Left cardiac atrium (tissue), 4 donors: ENCODE measurements around the gene NFILZ. TPM values are rescaled to one million over a fixed set of nuclear protein-coding genes. Genes with fewer than 3 reads are reported as not detected.
"Not testable (repeated sequence)": the region's sequence is repeated elsewhere in the genome, so short reads cannot be mapped to it uniquely, and the experiment has no call there.

Source experiments
- ATAC-seq, 2 donors: fragments of 200-7000 bp; cut with Tn5 transposase; one replicate each; pipeline ENCODE4 v1.9.1; 2020; ENCODE audit warnings: mild to moderate bottlenecking in 2 of 2, moderate library complexity in 2 of 2
- DNase-seq: peaks from one replicate; pipeline ENCODE4 v3.0.0-alpha.2; 2020
- intact Hi-C, 2 donors: fragments of 100-400 bp; cut with DNase I; formaldehyde crosslinking; loops; one replicate each; pipeline versions ENCODE4 v1.14.1 to v1.15.1; 2022 to 2023
- total RNA-seq, 2 donors: library from RNA; stranded (reverse); fragmentation: NEBNext Ultra II Directional; extraction: Animal tissue kit (Norgen Biotek cat#: 25700); gene quantifications; one replicate each; pipeline ENCODE4 v1.2.1, GENCODE V29; 2021
- donor health status: DM: no; HTN: yes; CAD: no.
- donor health status: DM: no; HTN: yes; CAD: no; lungs with severe emphysema.
- donor health status: DM: yes; HTN: yes; CAD: no.
- donor health status: Dilated cardiomyopathy.

Gene NFILZ
- total RNA-seq, 2 donors from 2014 or later: not detected

DNA sequence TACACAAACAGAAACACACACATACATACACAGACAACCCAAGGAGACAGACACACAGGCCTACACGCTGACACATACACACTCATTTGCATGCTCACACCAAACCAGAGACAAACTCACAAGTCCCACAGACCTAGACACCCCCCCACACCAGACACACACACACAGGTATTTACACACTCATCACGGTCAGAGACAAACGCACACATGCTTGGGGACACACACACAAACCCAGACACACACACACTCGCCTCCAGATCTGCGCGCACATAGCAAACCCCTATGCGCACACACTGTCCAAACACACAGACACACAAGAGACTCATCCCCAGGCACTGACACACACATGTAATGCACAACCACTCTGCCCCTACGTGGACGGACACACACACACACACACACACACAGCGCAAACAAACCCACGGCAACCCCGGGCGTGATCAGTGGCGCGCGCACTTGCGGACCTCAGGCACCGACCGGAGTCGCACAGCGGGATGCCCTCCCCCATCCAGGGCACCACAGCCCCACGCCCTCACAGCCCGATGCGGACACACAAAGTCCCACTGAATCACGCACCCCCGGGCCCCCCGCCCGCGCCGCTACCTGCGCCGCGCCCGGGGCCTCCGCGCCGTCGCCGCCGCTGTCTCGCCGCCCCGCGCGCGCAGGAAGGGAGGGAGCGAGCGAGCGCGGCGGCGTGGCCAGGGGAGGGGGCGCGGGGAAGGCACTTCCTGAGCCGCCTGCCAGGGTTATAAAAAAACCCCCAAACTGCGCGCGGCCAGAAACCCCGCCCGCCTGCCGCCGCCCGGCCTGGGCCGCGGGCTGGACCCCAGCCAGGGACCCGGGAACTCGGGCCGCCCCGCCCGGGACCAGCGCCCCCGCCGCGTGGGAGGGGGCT is 20.1 kb upstream of the NFILZ start, which contains the start of gene ADAMTS10:
ADAMTS10 (minus strand) TSS at position 675 of the 895 bp plus-strand sequence. CDS start 5,005 bp downstream, outside the sequence.
- intact Hi-C loops: no loop called here
- peak; percentile 60 for DNase-seq
- peak; percentile 3 to 36 for ATAC-seq

DNA sequence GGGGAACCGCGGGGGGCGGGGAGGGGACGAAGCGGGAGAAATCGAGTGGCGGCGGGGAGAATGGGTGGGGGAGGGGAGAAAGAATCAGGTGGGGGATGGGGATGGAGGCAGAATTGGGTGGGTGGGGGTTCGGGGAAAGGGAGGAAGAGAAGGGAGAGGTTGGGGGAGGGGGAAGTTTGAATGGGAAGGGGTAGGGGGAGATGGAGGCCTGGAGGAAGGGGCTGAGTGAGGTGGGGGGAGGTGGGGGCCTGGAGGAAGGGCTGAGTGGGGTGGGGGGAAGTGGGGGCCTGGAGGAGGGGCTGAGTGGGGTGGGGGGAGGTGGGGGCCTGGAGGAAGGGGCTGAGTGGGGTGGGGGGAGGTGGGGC is 19.5 kb upstream of the NFILZ start:
- intact Hi-C loops: no loop called here
- ATAC-seq (no peak), DNase-seq (no peak)

DNA sequence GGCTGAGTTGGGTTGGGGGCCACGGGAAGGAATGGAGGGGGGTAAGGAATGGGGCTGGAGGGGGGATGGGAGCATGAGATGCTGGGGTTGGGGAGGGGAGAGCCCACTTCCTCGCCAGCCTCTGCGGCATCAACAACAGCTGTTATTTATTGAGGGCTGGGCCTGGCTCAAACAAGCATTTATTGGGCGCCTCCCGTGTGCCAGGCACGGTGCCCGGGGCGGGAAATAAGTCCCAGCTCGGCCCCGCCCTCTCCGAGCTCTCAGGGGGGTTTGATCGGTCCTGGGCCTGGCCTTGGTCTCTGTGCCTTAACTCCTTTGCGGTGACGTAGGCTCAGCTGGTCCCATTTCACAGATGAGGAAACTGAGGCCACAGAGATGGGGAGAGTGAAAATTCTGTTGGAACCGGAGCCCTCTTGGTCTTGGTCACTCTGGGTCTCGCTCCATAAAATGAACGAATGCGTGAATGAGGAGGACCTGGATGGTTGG is 19.0 kb upstream of the NFILZ start:
- peak; percentile 41 for DNase-seq
- intact Hi-C loops: no loop called here
- peak in 1 of 2 donors; percentile 1 for ATAC-seq

DNA sequence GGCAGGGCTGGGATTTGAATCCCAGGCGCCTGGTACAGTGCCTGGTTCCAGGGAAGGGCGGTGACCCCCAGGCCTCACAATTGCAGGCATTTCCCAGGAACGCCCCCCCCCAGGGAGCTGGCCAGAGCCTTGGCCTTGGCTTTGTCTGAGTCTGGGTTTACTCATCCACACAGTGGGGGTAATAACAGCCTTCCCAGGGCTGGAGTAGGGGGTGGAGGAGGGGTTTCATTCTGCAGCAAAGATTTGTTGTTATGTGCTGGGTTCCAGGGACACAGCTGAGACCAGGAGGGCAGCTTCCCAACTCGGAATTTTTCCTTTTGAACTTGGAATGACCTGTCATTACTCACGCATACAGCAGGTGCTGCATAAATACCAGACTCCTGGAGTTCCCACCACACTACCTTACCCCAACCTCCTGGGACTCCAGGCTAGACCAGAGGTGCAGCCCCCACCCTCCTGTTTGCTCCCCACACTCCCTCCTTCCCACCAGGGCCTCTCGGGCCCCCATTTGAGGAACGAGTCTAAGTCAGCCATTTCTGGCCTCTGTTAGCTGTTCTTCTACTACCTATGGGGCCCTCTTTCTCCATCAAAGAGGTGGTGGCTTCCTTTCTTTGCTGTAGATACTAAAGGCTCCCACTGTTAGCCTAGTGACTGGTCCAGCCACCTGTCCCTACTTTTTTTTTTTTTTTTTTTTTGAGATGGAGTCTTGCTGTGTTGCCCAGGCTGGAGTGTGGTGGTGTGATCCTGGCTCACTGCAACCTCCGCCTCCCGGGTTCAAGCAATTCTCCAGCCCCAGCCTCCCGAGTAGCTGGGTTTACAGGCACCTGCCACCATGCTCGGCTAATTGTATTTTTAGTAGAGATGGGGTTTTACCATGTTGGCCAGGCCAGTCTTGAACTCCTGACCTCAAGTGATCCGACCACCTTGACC is 18.3 kb upstream of the NFILZ start:
- peak; percentile 45 to 69 for ATAC-seq
- DNase-seq: peak; percentile 83
- intact Hi-C loops: no loop called here

DNA sequence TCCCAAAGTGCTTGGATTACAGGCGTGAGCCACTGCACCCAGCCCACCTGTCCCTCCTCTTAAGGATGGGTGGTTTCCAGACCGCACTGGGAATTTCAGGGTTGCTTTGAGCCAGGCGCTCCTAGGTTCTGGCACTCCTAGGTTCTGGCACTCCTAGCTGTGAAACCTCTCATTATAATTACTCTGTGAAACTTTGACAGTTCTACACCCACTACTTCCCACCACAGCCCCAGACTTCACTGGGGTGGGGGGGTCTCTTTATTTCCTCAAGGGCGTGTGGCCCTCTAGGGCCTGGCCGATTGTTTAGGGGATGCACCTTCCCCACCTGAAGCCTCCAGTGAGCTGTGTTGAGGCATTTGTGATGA is 17.6 kb upstream of the NFILZ start:
- intact Hi-C loops: no loop called here
- ATAC-seq: no peak
- DNase-seq: no peak

DNA sequence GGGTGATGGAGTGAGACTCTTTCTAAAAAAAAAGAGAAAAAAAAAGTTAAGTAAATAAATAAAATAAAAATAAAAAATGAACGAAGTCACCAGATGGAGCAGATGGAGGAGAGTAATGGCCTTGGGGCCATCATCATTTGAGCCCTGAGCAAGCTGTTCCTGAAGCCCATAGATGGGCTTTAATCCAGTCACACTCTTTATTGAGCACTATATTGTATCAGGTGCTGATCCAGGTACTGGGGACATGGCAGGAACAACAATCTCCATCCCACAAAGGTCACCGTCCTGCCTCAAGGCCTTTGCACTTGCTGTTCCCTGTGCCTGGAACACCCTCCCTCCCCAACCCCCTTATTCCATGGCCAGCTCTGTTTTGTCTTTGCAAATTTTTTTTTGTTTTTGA is 16.0 kb upstream of the NFILZ start:
- ATAC-seq (no peak), DNase-seq (no peak)
- intact Hi-C loops: no loop called here

DNA sequence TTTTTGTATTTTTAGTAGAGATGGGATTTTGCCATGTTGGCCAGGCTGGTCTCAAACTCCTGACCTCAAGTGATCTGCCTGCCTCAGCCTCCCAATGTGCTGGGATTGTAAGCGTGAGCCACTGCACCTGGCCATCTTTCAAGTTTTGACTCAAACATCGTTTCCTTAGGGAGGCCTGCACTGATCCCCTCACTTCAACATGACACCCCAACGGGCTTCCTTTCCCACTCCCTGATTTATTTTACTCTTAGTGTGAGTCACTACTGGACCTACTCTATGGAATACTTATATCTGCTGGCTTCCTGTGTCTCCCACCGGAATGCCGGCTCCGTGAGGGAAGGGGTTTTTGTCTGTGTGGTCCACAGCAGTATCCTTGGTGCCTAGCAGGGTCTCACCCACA is 15.4 kb upstream of the NFILZ start:
- DNase-seq (no peak), ATAC-seq (no peak)
- intact Hi-C loops: no loop called here

DNA sequence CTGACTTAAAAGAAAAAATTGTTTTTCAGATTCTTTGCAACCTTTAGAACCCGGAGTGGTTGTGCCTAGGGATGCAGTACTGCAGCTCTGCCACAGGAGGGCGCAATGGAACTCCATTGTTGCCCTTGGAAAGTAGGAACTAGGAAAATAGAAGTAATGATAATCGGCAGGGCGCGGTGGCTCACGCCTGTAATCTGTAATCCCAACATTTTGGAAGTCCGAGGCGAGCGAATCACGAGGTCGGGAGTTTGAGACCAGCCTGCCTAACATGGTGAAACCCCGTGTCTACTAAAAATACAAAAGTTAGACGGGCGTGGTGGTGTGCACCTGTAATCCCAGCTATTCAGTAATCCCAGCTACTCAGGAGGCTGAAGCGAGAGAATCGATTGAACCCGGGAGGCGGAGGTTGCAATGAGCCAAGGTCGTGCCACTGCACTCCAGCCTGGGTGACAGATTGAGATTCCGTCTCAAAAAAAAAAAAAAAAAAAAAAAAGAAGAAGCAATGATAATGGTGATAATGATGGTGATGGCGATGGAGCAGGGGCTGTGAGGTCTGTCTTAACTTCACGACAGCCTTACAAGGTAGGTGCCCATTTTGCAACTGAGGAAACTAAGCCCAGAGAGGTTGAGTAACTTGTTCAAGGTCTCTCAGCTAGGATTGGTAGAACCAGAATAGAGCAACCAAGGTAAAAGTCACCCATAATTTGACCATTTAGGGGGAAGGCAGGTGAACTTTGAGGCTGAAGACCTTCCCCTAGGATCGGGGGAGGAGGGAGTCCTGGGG is 14.4 kb upstream of the NFILZ start:
- DNase-seq: peak; percentile 69
- ATAC-seq: no peak
- intact Hi-C loops: no loop called here

DNA sequence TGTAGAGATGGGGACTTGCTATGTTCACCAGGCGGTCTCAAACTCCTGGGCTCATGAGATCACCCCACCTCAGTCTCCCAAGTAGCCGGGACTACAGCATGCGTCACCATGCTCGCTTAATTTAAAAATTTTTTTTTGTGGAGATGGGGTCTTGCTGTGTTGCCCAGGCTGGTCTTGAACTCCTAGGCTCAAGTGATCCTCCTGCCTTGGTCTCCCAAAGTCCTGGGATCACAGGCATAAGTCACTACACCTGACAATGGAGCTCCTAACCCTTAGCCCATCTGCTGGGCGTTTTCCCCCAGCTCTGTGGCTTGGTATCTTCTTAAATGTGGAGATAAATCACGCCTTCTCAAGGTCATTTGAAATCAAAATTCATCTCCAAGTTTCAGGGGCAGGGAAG is 13.6 kb upstream of the NFILZ start:
- no peak for DNase-seq
- no peak for ATAC-seq
- intact Hi-C loops: no loop called here

DNA sequence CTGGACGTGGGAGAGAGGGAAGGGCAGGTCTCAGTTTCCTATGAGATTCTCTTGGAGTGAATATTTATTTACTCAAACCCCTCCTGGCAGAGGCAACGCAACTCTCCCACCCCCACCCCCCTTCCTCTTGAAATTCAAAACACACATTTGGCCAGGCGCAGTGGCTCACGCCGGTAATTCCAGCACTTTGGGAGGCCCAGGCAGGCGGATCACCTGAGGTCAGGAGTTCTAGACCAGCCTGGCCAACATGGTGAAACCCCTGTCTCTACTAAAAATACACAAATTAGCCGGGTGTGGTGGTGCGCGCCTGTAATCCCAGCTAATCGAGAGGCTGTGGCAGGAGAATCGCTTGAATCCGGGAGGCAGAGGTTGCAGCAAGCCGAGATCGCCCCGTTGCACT is 13.1 kb upstream of the NFILZ start:
- intact Hi-C loops, DNase-seq, ATAC-seq: not testable (repeated sequence)

DNA sequence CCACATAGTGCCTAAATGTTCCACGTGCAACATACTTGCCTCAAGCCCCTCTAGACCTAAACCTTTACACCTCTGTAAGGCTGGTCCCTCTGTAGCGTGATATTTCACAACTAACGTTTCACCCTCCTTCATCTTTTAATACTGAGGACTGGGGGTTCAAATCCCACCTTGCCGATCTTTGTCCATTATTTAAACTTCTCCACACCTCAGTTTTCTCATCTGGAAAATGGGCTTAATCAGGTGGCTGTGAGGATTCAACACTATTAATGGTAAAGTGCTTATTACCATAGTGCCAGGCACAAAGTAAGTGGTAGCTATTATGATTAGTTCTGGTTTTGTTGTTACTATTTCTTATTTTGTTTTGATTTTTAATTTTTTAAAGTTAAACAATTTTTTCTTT is 12.4 kb upstream of the NFILZ start:
- ATAC-seq (no peak), DNase-seq (no peak)
- intact Hi-C loops: no loop called here

DNA sequence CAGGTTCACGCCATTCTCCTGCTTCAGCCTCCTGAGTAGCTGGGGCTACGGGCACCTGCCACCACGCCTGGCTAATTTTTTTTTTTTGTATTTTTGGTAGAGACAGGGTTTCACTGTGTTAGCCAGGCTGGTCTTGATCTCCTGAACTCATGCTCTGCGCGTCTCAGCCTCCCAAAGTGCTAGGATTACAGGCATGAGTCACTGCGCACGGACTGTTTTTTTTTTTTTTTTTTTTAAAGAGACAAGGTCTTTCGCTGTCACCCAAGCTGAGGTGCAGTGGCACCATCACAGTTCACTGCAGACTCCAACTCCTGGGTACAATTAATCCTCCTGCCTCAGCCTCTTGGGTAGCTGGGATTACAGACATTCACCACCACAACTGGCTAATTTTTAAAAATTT is 11.7 kb upstream of the NFILZ start:
- ATAC-seq: no peak
- intact Hi-C loops: no loop called here
- DNase-seq: no peak

DNA sequence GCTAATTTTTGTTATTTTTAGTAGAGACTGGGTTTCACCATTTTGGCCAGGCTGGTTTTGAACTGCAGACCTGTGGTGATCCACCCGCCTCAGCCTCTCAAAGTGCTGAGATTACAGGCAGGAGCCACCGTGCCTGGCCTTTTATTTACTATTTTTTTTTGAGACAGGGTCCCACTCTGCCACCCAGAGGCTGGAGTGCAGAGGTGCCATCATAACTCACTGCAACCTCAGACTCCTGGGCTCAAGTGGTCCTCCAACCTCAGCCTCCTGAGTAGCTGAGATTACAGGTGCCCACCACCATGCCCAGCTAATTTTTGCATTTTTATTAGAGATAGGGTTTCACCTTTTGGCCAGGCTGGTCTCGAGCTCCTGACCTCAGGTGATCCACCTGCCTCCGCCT is 7.5 kb upstream of the NFILZ start:
- intact Hi-C loops, ATAC-seq, DNase-seq: not testable (repeated sequence)

DNA sequence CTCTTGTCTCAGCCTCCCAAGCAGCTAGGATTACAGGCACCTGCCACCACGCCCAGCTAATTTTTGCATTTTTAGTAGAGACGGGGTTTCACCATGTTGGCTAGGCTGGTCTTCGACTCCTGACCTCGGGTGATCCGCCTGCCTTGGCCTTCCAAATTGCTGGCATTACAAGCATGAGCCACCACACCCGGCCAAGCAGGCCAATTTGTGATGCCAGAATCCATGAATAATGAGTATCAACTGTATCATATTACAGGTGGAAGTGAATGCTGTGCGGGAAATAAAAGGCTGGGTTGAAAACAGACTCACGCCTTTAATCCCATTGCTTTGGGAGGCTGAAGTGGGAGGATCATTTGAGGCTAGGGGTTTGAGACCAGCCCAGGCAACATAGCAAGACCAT is 3.6 kb upstream of the NFILZ start:
- DNase-seq (no peak), ATAC-seq (no peak)
- intact Hi-C loops: no loop called here

DNA sequence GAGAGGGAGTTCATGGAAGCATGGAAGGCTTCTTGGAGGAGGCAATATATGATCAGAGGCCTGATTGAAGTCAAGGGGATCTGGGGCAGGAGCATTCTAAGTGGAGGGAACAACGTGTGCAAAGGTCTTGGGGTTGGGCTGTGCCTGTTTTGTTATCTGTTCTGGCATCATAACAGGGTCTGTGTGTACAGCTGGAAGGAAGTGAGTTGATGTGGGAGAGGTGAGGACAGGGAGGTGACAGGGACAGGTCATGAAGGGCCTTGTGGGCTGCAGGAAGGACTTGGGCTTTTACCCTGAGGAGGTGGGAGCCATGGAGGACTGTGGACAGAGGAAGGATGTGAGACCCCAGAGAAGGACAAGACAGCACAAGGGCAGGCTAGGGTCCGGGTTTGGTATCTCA is 1.2 kb upstream of the NFILZ start:
- intact Hi-C loops: no loop called here
- ATAC-seq (no peak), DNase-seq (no peak)

DNA sequence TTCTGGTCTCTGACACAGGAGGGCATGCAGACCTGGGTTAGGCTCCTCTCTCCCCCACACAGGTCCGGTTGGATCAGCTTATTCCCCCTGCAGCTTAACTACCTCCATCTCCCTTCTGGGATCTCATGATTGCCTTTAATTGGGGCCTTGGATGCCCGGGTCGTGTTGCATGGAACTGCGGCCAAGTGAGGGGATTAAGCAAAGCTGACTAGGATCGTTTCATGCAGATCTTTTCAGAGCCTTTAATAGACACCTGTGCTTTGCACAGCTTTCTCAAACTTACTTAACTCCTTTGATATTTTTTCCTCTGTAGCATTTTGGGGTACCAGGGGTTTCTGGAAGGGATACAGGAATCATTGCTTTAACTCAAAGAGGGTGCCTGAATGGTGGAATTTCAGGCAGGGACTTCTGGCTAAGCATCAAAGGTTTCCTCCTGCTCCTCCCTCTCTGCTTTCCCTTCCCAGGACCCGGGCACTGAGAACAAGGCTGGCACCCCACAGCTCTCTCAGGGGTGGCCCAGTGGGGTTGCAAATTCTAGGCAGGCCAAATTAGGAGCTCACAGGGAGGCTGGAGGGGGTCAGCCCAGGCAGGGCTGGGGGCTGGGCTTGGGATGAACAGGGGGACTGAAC is 477 bp downstream of the NFILZ start:
- intact Hi-C loops: no loop called here
- no peak for ATAC-seq
- no peak for DNase-seq

DNA sequence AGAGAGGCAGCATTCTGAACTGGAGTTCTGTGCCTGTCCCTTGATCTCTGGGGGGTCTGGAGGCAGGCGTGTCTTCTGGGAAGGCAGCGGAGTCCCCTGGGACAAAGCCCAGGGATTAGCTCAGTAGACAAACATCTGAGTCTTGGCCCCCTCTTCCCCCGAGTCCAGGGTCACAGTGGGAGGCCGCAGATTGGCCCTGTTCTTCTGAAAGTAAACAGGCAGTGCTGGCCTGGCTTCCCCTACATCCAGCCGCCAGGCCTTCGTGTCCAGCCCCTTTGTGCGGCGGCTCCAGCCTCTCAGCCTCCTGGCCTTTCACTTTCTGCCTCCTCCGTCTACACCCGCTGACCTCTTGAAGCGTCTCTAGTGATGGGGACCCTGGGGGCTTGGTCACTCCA is 989 bp downstream of the NFILZ start:
- intact Hi-C loops: no loop called here
- peak; percentile 50 for DNase-seq
- peak; percentile 75 to 78 for ATAC-seq

DNA sequence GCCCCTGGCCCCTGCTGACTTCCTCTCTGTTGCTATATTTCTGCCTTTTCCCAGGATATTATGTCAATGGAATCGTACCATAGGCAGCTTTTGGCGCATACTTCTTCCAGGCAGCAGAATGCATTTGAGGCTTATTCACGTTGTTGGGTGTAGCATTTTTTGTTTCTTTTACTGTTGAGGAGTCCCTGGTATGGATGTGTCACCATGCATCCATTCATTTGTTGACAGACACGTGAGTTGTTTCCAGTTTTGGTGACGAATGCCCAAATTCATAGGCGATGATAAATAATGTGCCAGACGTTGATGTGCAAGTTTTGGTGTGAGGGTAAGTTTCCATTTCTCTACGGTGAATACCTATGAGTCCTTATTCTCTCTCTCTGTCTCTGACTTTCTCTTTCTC is 5.0 kb downstream of the NFILZ start:
- ATAC-seq (no peak), DNase-seq (no peak)
- intact Hi-C loops: no loop called here

DNA sequence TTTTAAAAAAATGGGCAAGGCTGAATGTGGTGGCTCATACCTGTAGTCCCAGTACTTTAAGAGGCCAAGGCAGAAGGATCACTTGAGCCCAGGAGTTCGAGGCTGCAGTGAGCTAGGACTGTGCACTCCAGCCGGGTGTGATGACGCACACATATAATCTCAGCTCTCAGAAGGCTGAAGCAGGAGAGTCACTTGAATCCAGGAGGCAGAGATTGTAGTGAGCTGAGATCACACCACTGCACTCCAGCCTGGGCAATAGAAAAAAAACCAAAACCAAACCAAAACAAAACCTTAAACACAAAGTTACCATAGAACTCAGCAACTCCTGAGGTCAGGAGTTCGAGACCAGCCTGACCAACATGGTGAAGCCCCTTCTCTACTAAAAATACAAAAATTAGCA is 6.6 kb downstream of the NFILZ start:
- ATAC-seq, DNase-seq, intact Hi-C loops: not testable (repeated sequence)
